NT2/D1 (cell line): ENCODE data around the gene RASAL1.

Experiments used
- SUZ12 ChIP-seq: IDR thresholded peaks from 2 replicates; pipeline ENCODE4 v1.6.1; 2011; ENCODE audit not compliant: insufficient read length, insufficient read depth; ENCODE audit errors: extremely low read depth
- YY1 ChIP-seq: IDR thresholded peaks from 2 replicates; pipeline ENCODE4 v1.6.1; 2011; ENCODE audit not compliant: insufficient read length, insufficient read depth
- ZNF274 ChIP-seq: IDR thresholded peaks from 2 replicates; pipeline ENCODE4 v1.6.1; 2011; ENCODE audit warnings: mild to moderate bottlenecking, low read depth, low read length

DNA sequence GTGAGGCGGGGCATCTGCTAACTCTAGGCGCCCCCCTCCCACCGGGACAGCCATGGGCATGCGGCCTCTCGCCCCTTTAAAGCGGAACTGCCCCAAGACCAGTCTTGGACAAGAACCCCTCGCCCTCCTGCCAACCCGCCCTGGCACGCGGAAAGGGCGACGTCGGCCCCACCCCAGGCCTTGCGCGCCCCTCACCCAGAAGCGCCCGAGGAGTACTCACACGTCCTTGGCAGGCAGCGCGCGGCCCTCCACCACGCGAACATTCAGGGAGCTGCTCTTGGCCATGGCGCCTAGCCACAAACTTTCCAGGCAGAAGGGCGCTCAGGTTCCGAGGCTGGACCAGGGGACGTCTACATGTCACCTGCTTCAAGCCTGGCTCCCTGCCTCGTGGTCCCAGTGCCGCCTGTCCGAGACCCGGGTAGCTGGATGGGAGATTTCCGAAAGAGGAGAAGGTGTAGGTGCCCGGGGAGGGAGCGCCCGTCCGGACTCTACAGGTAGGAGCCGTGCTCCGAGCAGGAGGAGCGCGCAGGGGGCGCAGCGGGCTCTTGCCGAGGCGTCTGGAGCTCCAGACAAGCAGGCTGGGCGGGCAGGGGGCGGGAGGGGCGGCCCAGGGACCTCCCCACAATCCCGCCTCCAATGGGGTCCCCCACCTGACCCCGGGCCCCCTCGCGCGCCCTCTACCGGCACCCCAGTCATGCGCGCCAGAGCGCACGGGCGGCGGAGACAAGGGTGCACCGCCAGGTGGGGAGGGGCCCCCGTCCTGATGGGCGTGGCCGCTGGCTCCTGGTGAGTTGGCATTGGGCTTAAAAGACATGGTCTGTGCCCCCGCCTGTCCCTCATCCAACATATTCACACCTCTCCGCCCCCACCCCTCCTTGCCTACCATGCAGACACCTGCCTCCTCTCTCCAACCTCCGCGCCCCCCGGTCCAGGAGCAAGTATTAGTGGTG, at the start of gene RASAL1:
- TF ChIP-seq ZNF274 (no peak), YY1 (no peak), SUZ12 (no peak)
